ENCODE results near the gene IQCM.

DNA sequence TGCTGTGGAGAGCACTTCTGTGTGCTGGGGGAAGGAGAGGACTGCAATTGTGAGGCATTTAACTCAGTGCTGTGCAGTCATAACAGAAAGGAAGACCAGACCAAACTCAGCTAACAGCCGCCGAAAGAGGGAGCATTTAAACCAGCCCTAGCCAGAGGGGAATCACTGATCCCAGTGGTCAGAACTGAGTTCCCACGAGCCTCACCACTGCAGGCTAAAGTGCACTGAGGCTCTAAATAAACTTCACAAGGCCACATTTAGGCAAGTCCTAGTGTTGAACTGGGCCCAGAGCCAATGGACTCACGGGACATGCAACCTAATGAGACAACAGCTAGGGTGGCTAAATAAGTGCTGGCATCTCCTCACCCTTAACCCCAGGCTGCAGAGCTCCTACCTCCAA is 20.4 kb downstream of the IQCM start:
- TF ChIP-seq POLR2A (IDR thresholded peaks at IDR 0.05): no peak
- TF ChIP-seq, protein P1, sequence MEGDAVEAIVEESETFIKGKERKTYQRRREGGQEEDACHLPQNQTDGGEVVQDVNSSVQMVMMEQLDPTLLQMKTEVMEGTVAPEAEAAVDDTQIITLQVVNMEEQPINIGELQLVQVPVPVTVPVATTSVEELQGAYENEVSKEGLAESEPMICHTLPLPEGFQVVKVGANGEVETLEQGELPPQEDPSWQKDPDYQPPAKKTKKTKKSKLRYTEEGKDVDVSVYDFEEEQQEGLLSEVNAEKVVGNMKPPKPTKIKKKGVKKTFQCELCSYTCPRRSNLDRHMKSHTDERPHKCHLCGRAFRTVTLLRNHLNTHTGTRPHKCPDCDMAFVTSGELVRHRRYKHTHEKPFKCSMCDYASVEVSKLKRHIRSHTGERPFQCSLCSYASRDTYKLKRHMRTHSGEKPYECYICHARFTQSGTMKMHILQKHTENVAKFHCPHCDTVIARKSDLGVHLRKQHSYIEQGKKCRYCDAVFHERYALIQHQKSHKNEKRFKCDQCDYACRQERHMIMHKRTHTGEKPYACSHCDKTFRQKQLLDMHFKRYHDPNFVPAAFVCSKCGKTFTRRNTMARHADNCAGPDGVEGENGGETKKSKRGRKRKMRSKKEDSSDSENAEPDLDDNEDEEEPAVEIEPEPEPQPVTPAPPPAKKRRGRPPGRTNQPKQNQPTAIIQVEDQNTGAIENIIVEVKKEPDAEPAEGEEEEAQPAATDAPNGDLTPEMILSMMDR (IDR thresholded peaks at IDR 0.05): no peak
